Cardiac muscle cell (in vitro differentiated cells and primary cell): Measurements from ENCODE around the gene SEMA3A. TPM values are rescaled to one million over a fixed set of nuclear protein-coding genes. Genes with fewer than 3 reads are reported as not detected.
A peak's percentile ranks its signal among the peaks of the same experiment; 100 is the strongest.

Experiments used
- DNase-seq, 2 donors: peaks; one replicate each; pipeline versions ENCODE4 v3.0.0 to v3.0.0-alpha.2; 2010 to 2017; ENCODE audit warnings: low read depth in 1 of 2, low spot score in 1 of 2
- H3K27ac ChIP-seq: fragments of 200-600 bp; sonication (generic); 2 replicates; pipeline ENCODE4 v1.5.1; 2016
- H3K27me3 ChIP-seq: fragments of 200-600 bp; sonication (generic); 2 replicates; pipeline ENCODE4 v1.6.0; 2016; ENCODE audit warnings: control low read depth
- H3K36me3 ChIP-seq: fragments of 200-600 bp; sonication (generic); 2 replicates; pipeline ENCODE4 v1.5.1; 2016; ENCODE audit warnings: control low read depth
- H3K4me1 ChIP-seq: fragments of 200-600 bp; sonication (generic); 2 replicates; pipeline ENCODE4 v1.8.1; 2017; ENCODE audit warnings: low read depth, mild to moderate bottlenecking, mixed run types
- H3K4me3 ChIP-seq: fragments of 200-600 bp; sonication (generic); 2 replicates; pipeline ENCODE4 v1.5.1; 2016; ENCODE audit warnings: mild to moderate bottlenecking
- H3K9me3 ChIP-seq: fragments of 200-600 bp; sonication (generic); 2 replicates; pipeline ENCODE4 v1.5.1; 2017; ENCODE audit warnings: low read depth, mild to moderate bottlenecking, control low read depth
- CTCF ChIP-seq: IDR thresholded peaks from 2 replicates; pipeline ENCODE4 v1.5.1; 2012; ENCODE audit warnings: low read depth, mild to moderate bottlenecking, low read length
- polyA plus RNA-seq: library from polyadenylated mRNA; unstranded; fragments of >200 nt; fragmentation: Nextera tagmentation; extraction: Ambion mirVana; gene quantifications from 2 replicates; pipeline ENCODE4 v1.2.1, GENCODE V29; 2016
- total RNA-seq: library from RNA; depleted of rRNA; stranded (reverse); fragments of >200 nt; gene quantifications from 2 replicates; pipeline ENCODE4 v1.2.3, GENCODE V29; 2016

SEMA3A gene
- total and polyA plus RNA-seq, 2 experiments from 2014 or later = 33.5 to 37.3 TPM

- no peaks in the 10 kb centered on the region for H3K36me3 ChIP-seq
- H3K27ac ChIP-seq = no peak overlapping the region
- DNase-seq = peak in 1 of 2 donors; percentile 44
- TF ChIP-seq CTCF = no peak
- H3K9me3 ChIP-seq = no peaks in the 10 kb centered on the region
- H3K27me3 ChIP-seq = no peaks in the 10 kb centered on the region
- H3K4me3 ChIP-seq = no peak overlapping the region
- no peaks in the 10 kb centered on the region for H3K4me1 ChIP-seq
Observed at GRCh38 chr7:84232646-84233045, 38.1 kb upstream of the SEMA3A start.

- Histone ChIP-seq H3K4me1 (no peaks in the 10 kb centered on the region), H3K4me3 (no peak overlapping the region), H3K27ac (no peak overlapping the region), H3K9me3 (no peaks in the 10 kb centered on the region), H3K27me3 (no peaks in the 10 kb centered on the region), H3K36me3 (no peaks in the 10 kb centered on the region)
- DNase-seq = no peak
- TF ChIP-seq CTCF = no peak
Observed at GRCh38 chr7:84231157-84231556, 36.6 kb upstream of the SEMA3A start.

- no peak overlapping the region for H3K27ac ChIP-seq
- no peak for DNase-seq
Observed at GRCh38 chr7:84230491-84230890, 35.9 kb upstream of the SEMA3A start.

GRCh38 chr7:84228526-84228925 is 33.9 kb upstream of the SEMA3A start:
- H3K4me1 ChIP-seq = no peaks in the 10 kb centered on the region
- H3K36me3 ChIP-seq = no peaks in the 10 kb centered on the region
- H3K27me3 ChIP-seq = no peaks in the 10 kb centered on the region
- no peak overlapping the region for H3K4me3 ChIP-seq
- H3K27ac ChIP-seq = no peak overlapping the region
- no peak for DNase-seq
- no peak for TF ChIP-seq CTCF
- no peaks in the 10 kb centered on the region for H3K9me3 ChIP-seq

More at GRCh38 chr7:84230491-84230890, 35.9 kb upstream of the SEMA3A start:
- Histone ChIP-seq H3K4me1 (no peaks in the 10 kb centered on the region), H3K27me3 (no peaks in the 10 kb centered on the region), H3K36me3 (no peaks in the 10 kb centered on the region), H3K9me3 (no peaks in the 10 kb centered on the region), H3K4me3 (no peak overlapping the region)
- TF ChIP-seq CTCF = no peak

- TF ChIP-seq CTCF = no peak
- H3K27ac ChIP-seq = no peak overlapping the region
- no peak overlapping the region for H3K4me3 ChIP-seq
- no peaks in the 10 kb centered on the region for H3K4me1 ChIP-seq
- no peaks in the 10 kb centered on the region for H3K27me3 ChIP-seq
- no peaks in the 10 kb centered on the region for H3K9me3 ChIP-seq
- H3K36me3 ChIP-seq = no peaks in the 10 kb centered on the region
- DNase-seq = no peak
Observed at GRCh38 chr7:84226759-84227158, 32.2 kb upstream of the SEMA3A start.

GRCh38 chr7:84224505-84224904 is 29.9 kb upstream of the SEMA3A start:
- Histone ChIP-seq H3K27me3 (no peaks in the 10 kb centered on the region), H3K9me3 (no peaks in the 10 kb centered on the region), H3K4me1 (no peaks in the 10 kb centered on the region), H3K36me3 (no peaks in the 10 kb centered on the region), H3K27ac (no peak overlapping the region), H3K4me3 (no peak overlapping the region)
- DNase-seq = no peak
- TF ChIP-seq CTCF = no peak
